GM12878 (cell line): ENCODE measurements around the gene CKB. TPM values are rescaled to one million over a fixed set of nuclear protein-coding genes. Genes with fewer than 3 reads are reported as not detected.

Experiments
- ATAC-seq: fragments of 200-7000 bp; cut with Tn5 transposase; 3 replicates; pipeline ENCODE4 v1.9.1; 2020; ENCODE audit warnings: mild to moderate bottlenecking, moderate library complexity
- BruUV-seq: library from RNA; stranded (reverse); fragments of 400-500 nt; replicated peaks from 2 replicates; lab custom pipeline; 2021; lab: Mats Ljungman, UMichigan
- CTCF ChIA-PET: fragments of 300-600 bp; sonication (Branson Sonifier 250); formaldehyde crosslinking; extraction: SDS; loops from one replicate; lab custom pipeline; 2021; ENCODE audit warnings: inconsistent platforms; lab: Yijun Ruan, JAX
- POLR2A ChIA-PET: fragments of 350-600 bp; formaldehyde crosslinking; extraction: SDS; loops from one replicate; lab custom pipeline; 2021; ENCODE audit warnings: inconsistent platforms; lab: Charles Lee
- RAD21 ChIA-PET: fragments of 300-600 bp; sonication (Branson Sonifier 250); formaldehyde crosslinking; loops from one replicate; lab custom pipeline; 2023; ENCODE audit warnings: antibody characterized with exemption; ENCODE audit not compliant: unreplicated experiment; lab: Charles Lee
- SMC1A ChIA-PET: fragments of 300-600 bp; sonication (Branson Sonifier 250); formaldehyde crosslinking; loops from one replicate; lab custom pipeline; 2023; ENCODE audit not compliant: unreplicated experiment, uncharacterized antibody; lab: Charles Lee
- DNase-seq: peaks from one replicate; pipeline ENCODE4 v3.0.0-alpha.2; 2011; ENCODE audit warnings: low read depth, low spot score
- FAIRE-seq: peaks from 3 replicates; lab custom pipeline; 2011; peaks lifted over from hg19 to GRCh38; lab: Jason Lieb, UNC
- H2AFZ ChIP-seq: 2 replicates; pipeline ENCODE4 v1.6.0; 2011; ENCODE audit warnings: low read depth, low read length, control low read depth; ENCODE audit not compliant: control insufficient read depth
- H3K27ac ChIP-seq: 2 replicates; pipeline ENCODE4 v1.5.1; 2011; ENCODE audit warnings: control low read depth; ENCODE audit not compliant: control insufficient read depth, insufficient read depth
- H3K27me3 ChIP-seq, 2 experiments: replicated peaks in 1 of 2; 2 replicates each; pipeline versions ENCODE4 v1.6.0 to v1.6.1; 2011; ENCODE audit warnings: low read length in 1 of 2; ENCODE audit not compliant: control insufficient read depth in 2 of 2, insufficient read depth in 2 of 2
- H3K36me3 ChIP-seq, 2 experiments: 2 replicates each; pipeline ENCODE4 v1.5.1; 2011; ENCODE audit warnings: low read length in 1 of 2; ENCODE audit not compliant: control insufficient read depth in 2 of 2, insufficient read depth in 2 of 2
- H3K4me1 ChIP-seq: 2 replicates; pipeline ENCODE4 v1.6.1; 2011; ENCODE audit warnings: mild to moderate bottlenecking, low read length, moderate library complexity, mixed read lengths; ENCODE audit not compliant: control insufficient read depth, insufficient read depth
- H3K4me2 ChIP-seq: 2 replicates; pipeline ENCODE4 v1.6.0; 2011; ENCODE audit warnings: control low read depth; ENCODE audit not compliant: control insufficient read depth, insufficient read depth
- H3K4me3 ChIP-seq: fragments of 200-600 bp; sonication (generic); 2 replicates; pipeline ENCODE4 v1.5.1; 2016
- H3K79me2 ChIP-seq: 2 replicates; pipeline ENCODE4 v1.6.0; 2011; ENCODE audit warnings: low read length; ENCODE audit not compliant: control insufficient read depth, insufficient read depth
- H3K9ac ChIP-seq: 2 replicates; pipeline ENCODE4 v1.8.0; 2011; ENCODE audit warnings: low read length, control low read depth, mixed read lengths; ENCODE audit not compliant: control insufficient read depth, insufficient read depth
- H3K9me3 ChIP-seq: replicated peaks from 3 replicates; pipeline ENCODE4 v1.5.1; 2011; ENCODE audit warnings: mild to moderate bottlenecking, low read length; ENCODE audit not compliant: control insufficient read depth, insufficient read depth
- H4K20me1 ChIP-seq: 2 replicates; pipeline ENCODE4 v1.6.0; 2011; ENCODE audit not compliant: control insufficient read depth, insufficient read depth
- BCL11A ChIP-seq: IDR thresholded peaks from 2 replicates; pipeline ENCODE4 v1.6.1; 2011; ENCODE audit warnings: low read depth, low read length
- BMI1 ChIP-seq: fragments of 450-650 bp; IDR thresholded peaks from 2 replicates; pipeline ENCODE4 v1.6.1; 2016; ENCODE audit warnings: mild to moderate bottlenecking, moderate library complexity, borderline replicate concordance
- CBX3 ChIP-seq: fragments of 200-600 bp; sonication (generic); IDR thresholded peaks from 2 replicates; pipeline ENCODE4 v1.6.1; 2016; ENCODE audit warnings: low read depth, borderline replicate concordance
- FOS ChIP-seq: IDR thresholded peaks from 3 replicates; pipeline ENCODE4 v1.6.1; 2011; ENCODE audit warnings: borderline replicate concordance; ENCODE audit not compliant: insufficient read length; ENCODE audit errors: extremely low read depth
- MTA2 ChIP-seq: fragments of 450-650 bp; IDR thresholded peaks from 2 replicates; pipeline ENCODE4 v1.6.1; 2016; ENCODE audit warnings: low read depth, mild to moderate bottlenecking, moderate library complexity
- MYC ChIP-seq: IDR thresholded peaks from 2 replicates; pipeline ENCODE4 v1.6.1; 2011; ENCODE audit warnings: mild to moderate bottlenecking, low read length, moderate library complexity, inconsistent platforms; ENCODE audit not compliant: insufficient read depth, insufficient replicate concordance, insufficient read length, severe bottlenecking
- NR2C1 ChIP-seq: fragments of 450-650 bp; IDR thresholded peaks from 2 replicates; pipeline ENCODE4 v1.6.1; 2017; ENCODE audit warnings: antibody characterized with exemption, mild to moderate bottlenecking, moderate library complexity
- NRF1 ChIP-seq: conservative IDR thresholded peaks from 2 replicates; pipeline ENCODE4 v1.6.1; 2011; ENCODE audit warnings: mild to moderate bottlenecking, low read depth, low read length, improper control_type of control experiment
- POLR2A ChIP-seq: IDR thresholded peaks from 2 replicates; pipeline ENCODE4 v1.6.1; 2011; ENCODE audit warnings: low read depth, mild to moderate bottlenecking, low read length
- POU2F2 ChIP-seq: IDR thresholded peaks from 3 replicates; pipeline ENCODE4 v1.6.1; 2011; ENCODE audit warnings: low read depth, mild to moderate bottlenecking, low read length, borderline replicate concordance
- SREBF2 ChIP-seq: IDR thresholded peaks from 2 replicates; pipeline ENCODE4 v1.6.1; 2012; ENCODE audit warnings: mild to moderate bottlenecking, low read length
- ZNF274 ChIP-seq: IDR thresholded peaks from one replicate; pipeline ENCODE4 v1.8.0; 2011; ENCODE audit not compliant: insufficient read length, insufficient read depth
- ZNF622 ChIP-seq: fragments of 450-650 bp; IDR thresholded peaks from 2 replicates; pipeline ENCODE4 v1.6.1; 2017; ENCODE audit warnings: mild to moderate bottlenecking, inconsistent platforms
- ZZZ3 ChIP-seq: IDR thresholded peaks from 2 replicates; pipeline ENCODE4 v1.6.1; 2011; ENCODE audit warnings: low read depth; ENCODE audit not compliant: control insufficient read depth, insufficient read length
- WGBS: methylation state at CpG from one replicate; pipeline ENCODE4 v1.1.6; 2016; ENCODE audit warnings: low lambda C conversion rate; ENCODE audit not compliant: insufficient replicate concordance, insufficient coverage; ENCODE audit errors: missing lambda C conversion rate; 5-methylcytosine and 5-hydroxymethylcytosine counted together
- in situ Hi-C: fragments of 300-500 bp; cut with MboI; formaldehyde crosslinking; loops from 9 replicates; pipeline ENCODE4 v1.14.3; 2018; ENCODE audit warnings: mixed read lengths
- intact Hi-C: fragments of 100-400 bp; cut with micrococcal nuclease; formaldehyde crosslinking; loops from one replicate; pipeline ENCODE4 v1.14.2; 2022; ENCODE audit not compliant: unreplicated experiment
- polyA plus RNA-seq, 11 experiments: library from polyadenylated mRNA; depleted of rRNA in 4 of 11; unstranded in 6 of 11; stranded (reverse) in 5 of 11; fragments of >200 nt; fragmentation: Nextera tagmentation in 4 of 11; fragmentation: Illumina TruSeq in 1 of 11; extraction: Ambion mirVana in 4 of 11; extraction: Trizol in 1 of 11; gene quantifications; 1 replicate in 1 of 11; 2 replicates in 10 of 11; pipeline versions ENCODE4 v1.2.1 to v1.2.3, GENCODE V29; 2011 to 2016; ENCODE audit warnings: inconsistent platforms in 2 of 11, missing spikeins in 2 of 11, low read depth in 1 of 11
- total RNA-seq, 4 experiments: library from RNA; depleted of rRNA in 3 of 4; stranded (reverse); fragments of >200 nt in 3 of 4; fragmentation: Illumina TruSeq in 1 of 4; extraction: Trizol in 1 of 4; gene quantifications; 2 replicates each; pipeline versions ENCODE4 v1.2.1 to v1.2.3, GENCODE V29; 2013 to 2021
- TF ChIP-seq, protein P1 (sequence below): fragments of 450-650 bp; formaldehyde crosslinking; IDR thresholded peaks from 2 replicates; pipeline ENCODE4 v1.4.0; 2020; ENCODE audit warnings: mild to moderate bottlenecking, moderate library complexity

CKB gene
- total and polyA plus RNA-seq, 10 of the 15 experiments (the other 5 are each of a cell fraction or from before 2014, with no cell fraction given): 0.40 to 6.1 (median 2.3) TPM

DNA sequence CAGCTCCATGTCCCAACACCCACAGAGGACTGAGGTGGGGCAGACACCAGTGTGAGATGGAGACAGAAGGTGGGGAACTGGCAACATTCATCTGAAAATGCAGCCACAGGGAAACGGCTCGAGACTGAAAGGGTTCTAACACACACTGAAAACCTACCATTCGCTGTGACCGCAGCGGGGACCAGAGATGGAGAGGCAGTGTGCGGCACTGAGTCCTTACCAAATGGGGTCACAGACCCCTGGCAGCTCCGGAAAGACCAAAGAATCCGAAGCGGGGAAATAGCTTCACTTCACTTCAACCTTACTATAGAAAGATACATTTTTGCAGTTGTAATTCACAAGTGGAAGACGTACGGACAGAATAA, 30.2 kb upstream of the CKB start:
- H3K27ac ChIP-seq: no peak overlapping the region
- WGBS: 90% methylated on average over 11 of the region's 11 CpGs
- CTCF ChIA-PET: no interaction called here
- no peaks in the 10 kb centered on the region for H3K79me2 ChIP-seq
- FAIRE-seq (no peak), ATAC-seq (no peak)
- no peak overlapping the region for H3K4me2 ChIP-seq
- intact Hi-C loops: no loop called here
- TF ChIP-seq BMI1: no peak
- TF ChIP-seq ZZZ3: no peak
- TF ChIP-seq FOS: no peak
- no peak for TF ChIP-seq ZNF274
- TF ChIP-seq, all 136 proteins: peak for 0
- Histone ChIP-seq H2AFZ (no peak overlapping the region), H3K4me3 (no peak overlapping the region), H3K9ac (no peak overlapping the region), H3K9me3 (no peaks in the 10 kb centered on the region), H4K20me1 (no peaks in the 10 kb centered on the region), H3K36me3 (no peaks in the 10 kb centered on the region), H3K4me1 (no peaks in the 10 kb centered on the region), H3K27me3 (no peaks in the 10 kb centered on the region)
- ChIA-PET RAD21 (interaction anchor here (1.0 kb wide), 1 partner anchor 34 kb away, joined by 4 read pairs; no protein-coding TSS in a partner anchor), POLR2A (no interaction called here), SMC1A (interaction anchor here (1.5 kb wide), 1 partner anchor 34 kb away, joined by 4 read pairs; no protein-coding TSS in a partner anchor)
- in situ Hi-C loops: no loop called here
- no TSS peak for BruUV-seq
- no peak for DNase-seq

DNA sequence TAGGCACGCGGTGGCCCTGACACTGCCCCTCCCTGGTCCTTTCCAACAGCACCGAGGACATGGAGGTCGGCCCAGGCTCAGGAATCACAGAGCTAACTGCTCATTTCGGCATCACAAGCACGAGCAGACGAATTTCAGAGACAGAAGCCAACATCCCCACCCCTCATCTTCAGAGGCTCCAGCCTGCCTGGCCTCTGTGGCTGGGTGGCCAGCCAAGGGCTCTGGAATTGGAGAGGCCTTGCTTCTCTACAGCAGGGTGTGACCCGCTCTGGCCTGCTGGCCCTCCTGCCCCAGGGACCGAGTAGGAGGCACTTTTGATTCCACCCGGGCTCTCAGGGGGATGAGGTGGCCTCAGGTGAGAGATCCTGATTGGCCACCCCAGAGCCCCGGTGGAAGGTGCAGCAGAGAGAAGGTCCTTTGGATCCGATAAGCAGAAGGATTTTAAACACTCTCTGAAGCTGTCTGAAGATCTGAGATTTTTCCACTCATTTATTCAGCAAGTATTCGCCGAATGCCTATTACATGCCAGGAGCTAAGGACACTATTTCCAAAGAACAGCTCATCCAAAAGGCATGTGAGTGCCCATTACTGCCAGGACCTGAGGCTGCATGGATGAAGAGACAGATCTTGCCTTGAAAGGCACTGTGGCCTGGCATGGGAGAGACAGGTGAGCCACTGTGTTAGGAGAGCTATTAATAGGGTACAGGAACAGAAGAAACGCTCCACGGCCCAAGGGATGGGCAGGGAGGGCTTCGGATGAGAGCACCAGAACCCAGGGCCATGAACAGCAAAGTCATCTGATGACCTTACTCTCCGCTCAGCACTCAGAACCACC, 29.6 kb upstream of the CKB start:
- Histone ChIP-seq H3K27me3 (no peaks in the 10 kb centered on the region), H3K9me3 (no peaks in the 10 kb centered on the region), H3K4me2 (no peak overlapping the region), H3K27ac (no peak overlapping the region), H4K20me1 (no peaks in the 10 kb centered on the region), H3K79me2 (no peaks in the 10 kb centered on the region), H3K9ac (no peak overlapping the region), H3K4me1 (no peaks in the 10 kb centered on the region), H3K36me3 (no peaks in the 10 kb centered on the region), H3K4me3 (no peak overlapping the region), H2AFZ (no peak overlapping the region)
- POLR2A ChIA-PET: no interaction called here
- FAIRE-seq (no peak), DNase-seq (no peak), ATAC-seq (no peak)
- in situ Hi-C loops: no loop called here
- intact Hi-C loops: no loop called here
- RAD21 ChIA-PET: interaction anchor here (0.6 to 1.5 kb wide), 3 partner anchors 30 to 155 kb away, joined by 3 to 5 read pairs (median 4); partner anchors contain the start of gene CKB
- BruUV-seq: no TSS peak
- SMC1A ChIA-PET: interaction anchor here (1.5 kb wide), 1 partner anchor 34 kb away, joined by 4 read pairs; no protein-coding TSS in a partner anchor
- TF ChIP-seq MTA2 (no peak), POU2F2 (no peak), SREBF2 (no peak), CBX3 (no peak), ZNF622 (no peak), POLR2A (no peak), NRF1 (no peak), NR2C1 (no peak), MYC (no peak), BCL11A (no peak)
- TF ChIP-seq, protein P1, sequence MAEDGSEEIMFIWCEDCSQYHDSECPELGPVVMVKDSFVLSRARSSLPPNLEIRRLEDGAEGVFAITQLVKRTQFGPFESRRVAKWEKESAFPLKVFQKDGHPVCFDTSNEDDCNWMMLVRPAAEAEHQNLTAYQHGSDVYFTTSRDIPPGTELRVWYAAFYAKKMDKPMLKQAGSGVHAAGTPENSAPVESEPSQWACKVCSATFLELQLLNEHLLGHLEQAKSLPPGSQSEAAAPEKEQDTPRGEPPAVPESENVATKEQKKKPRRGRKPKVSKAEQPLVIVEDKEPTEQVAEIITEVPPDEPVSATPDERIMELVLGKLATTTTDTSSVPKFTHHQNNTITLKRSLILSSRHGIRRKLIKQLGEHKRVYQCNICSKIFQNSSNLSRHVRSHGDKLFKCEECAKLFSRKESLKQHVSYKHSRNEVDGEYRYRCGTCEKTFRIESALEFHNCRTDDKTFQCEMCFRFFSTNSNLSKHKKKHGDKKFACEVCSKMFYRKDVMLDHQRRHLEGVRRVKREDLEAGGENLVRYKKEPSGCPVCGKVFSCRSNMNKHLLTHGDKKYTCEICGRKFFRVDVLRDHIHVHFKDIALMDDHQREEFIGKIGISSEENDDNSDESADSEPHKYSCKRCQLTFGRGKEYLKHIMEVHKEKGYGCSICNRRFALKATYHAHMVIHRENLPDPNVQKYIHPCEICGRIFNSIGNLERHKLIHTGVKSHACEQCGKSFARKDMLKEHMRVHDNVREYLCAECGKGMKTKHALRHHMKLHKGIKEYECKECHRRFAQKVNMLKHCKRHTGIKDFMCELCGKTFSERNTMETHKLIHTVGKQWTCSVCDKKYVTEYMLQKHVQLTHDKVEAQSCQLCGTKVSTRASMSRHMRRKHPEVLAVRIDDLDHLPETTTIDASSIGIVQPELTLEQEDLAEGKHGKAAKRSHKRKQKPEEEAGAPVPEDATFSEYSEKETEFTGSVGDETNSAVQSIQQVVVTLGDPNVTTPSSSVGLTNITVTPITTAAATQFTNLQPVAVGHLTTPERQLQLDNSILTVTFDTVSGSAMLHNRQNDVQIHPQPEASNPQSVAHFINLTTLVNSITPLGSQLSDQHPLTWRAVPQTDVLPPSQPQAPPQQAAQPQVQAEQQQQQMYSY (CRISPR knock-in tag): no peak
- CTCF ChIA-PET: interaction anchor here (1.3 kb wide), 1 partner anchor 21 kb away, joined by 4 read pairs; no protein-coding TSS in a partner anchor
- 73% methylated on average over 18 of the region's 18 CpGs for WGBS
